NCI-H2196 treated with DMSO at 0.1 percent for 48 hours (cell line): ENCODE results near the gene CPNE7.
A peak's percentile ranks its signal among the peaks of the same experiment; 100 is the strongest.

Experiments used
- DNase-seq: peaks from one replicate; lab custom pipeline; 2025; ENCODE audit not compliant: unreplicated experiment; lab: John Stamatoyannopoulos, UW

CPNE7 gene

GRCh38 chr16:89602273-89602951 lies 26.9 kb downstream of the CPNE7 start:
- no peak for DNase-seq

- DNase-seq: no peak
Observed at GRCh38 chr16:89602952-89603590, 27.5 kb downstream of the CPNE7 start.

DNA sequence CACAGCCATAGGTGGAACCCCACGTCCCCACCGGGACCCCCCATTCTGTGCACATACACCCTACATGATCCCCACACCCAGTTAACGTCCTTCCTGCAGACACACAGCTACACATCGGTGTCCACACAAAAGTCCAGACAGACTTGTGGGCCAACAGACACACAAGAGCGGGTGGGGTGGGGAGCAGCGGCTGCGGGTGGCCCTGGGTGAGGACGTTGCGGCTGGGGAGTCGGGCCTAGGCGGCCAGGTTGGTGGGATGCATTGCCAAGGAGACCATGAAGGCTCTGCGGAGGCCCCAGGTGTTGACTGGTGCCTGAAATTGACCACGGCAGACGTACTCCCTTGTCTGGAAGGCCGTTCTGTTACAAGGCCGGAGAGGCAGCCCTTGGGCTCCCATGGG lies 29.2 kb downstream of the CPNE7 start:
- DNase-seq: no peak

DNA sequence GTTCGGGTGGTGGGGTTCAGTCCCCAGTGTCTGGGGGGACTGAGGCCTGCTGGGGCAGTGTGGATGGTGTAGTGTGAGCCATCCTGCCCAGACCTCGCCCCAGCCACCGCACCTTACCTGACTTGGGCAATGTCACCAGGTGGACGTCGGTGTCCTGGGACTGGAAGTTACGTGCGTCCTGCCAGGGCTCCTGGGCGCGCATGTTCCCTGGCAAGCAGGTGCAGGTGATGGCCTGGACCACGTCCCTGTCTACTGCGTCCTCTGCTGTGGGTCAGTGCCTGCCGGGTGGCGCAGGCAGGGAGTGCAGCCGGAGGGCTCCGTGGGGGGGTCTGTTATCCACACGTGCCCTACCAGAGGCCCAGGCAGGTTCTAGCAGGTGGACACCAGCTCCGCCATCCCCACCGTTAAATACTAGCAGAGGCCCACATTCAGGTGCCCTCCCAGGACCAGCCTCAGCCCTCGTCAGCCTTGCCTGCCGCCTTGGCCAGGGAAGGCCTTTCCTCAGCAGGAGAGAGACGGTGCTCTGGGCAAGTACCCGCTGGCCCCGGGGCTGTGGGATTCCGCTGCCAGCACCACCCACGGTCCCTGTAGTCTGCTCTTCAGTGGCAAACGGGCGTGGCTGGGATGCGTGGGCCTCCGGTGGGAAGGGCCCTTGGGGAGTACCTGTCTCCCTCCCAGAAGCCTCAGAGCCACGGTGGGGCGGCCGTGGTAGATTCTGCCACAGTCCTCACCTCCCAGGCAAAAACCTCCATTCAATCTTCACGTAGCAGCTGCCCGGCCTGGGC lies 29.8 kb downstream of the CPNE7 start:
- DNase-seq: no peak

GRCh38 chr16:89606006-89606405 lies 30.4 kb downstream of the CPNE7 start:
- DNase-seq: peak; percentile 66

GRCh38 chr16:89607453-89607852 lies 31.9 kb downstream of the CPNE7 start:
- no peak for DNase-seq

GRCh38 chr16:89607937-89608740 lies 32.6 kb downstream of the CPNE7 start:
- DNase-seq: no peak

DNA sequence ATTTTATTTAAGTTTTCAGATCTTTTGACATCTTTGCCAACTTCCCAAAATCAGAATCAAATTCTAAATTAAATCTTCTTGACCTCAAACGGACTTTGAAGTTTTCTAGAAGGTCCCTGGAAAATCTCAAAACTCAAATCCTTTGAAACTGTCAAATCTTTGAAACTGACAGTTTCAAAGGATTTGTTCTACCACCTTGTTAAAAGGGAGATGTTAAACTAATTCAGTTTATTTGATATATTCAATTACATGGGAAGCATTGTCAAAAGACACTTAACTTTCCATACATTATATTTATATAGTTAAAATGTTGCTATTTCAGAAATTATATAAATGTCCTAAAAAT lies 34.5 kb downstream of the CPNE7 start:
- no peak for DNase-seq

- no peak for DNase-seq
Observed at GRCh38 chr16:89612415-89613166, 37.0 kb downstream of the CPNE7 start.

DNA sequence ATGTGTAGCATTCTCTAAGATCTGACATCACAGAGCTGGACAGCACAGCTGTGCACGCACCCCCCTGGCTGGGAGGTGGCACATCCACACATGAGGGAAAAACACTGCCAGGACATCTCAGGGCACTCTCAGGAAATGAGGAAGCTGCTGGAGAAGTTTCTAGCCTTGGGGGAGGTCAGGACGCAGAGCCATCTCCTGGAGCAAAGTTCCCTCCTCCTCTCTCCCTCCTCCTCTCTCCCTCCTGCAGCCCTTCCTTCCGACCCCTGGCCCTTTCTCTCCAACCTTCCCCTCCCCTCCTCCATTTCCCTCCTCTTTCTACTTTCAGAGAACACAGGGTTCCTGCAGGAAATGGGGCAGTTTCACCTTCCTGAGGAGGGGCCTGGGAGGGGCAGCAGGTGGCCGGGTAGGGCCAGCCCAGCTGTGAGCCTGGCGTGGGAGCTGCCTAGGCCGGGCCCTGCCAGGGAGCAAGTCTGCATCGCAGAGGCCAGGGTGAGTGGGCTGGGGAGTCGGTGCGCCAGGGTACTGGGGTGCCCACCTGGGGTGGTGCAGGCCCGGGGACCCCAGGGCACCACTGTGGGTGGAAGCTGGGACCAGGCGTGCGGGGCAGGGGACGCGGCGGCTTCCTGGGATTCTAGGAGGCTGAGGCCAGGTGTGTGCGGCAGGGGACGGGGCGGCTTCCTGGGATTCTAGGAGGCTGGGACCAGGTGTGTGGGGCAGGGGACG lies 37.8 kb downstream of the CPNE7 start, which contains the start of gene DPEP1:
Gene DPEP1 (plus strand): TSS at position 412 of the 723 bp plus-strand sequence. CDS start 16,769 bp downstream, outside the sequence.
- no peak for DNase-seq

- no peak for DNase-seq
Observed at GRCh38 chr16:89613954-89614459, 38.4 kb downstream of the CPNE7 start.

GRCh38 chr16:89615176-89615575 lies 39.6 kb downstream of the CPNE7 start:
- DNase-seq: no peak

GRCh38 chr16:89615596-89616090 lies 40.1 kb downstream of the CPNE7 start:
- no peak for DNase-seq

GRCh38 chr16:89616623-89617022 lies 41.1 kb downstream of the CPNE7 start:
- no peak for DNase-seq

- no peak for DNase-seq
Observed at GRCh38 chr16:89617036-89617435, 41.5 kb downstream of the CPNE7 start.

GRCh38 chr16:89618109-89618998 lies 42.8 kb downstream of the CPNE7 start:
- no peak for DNase-seq

DNA sequence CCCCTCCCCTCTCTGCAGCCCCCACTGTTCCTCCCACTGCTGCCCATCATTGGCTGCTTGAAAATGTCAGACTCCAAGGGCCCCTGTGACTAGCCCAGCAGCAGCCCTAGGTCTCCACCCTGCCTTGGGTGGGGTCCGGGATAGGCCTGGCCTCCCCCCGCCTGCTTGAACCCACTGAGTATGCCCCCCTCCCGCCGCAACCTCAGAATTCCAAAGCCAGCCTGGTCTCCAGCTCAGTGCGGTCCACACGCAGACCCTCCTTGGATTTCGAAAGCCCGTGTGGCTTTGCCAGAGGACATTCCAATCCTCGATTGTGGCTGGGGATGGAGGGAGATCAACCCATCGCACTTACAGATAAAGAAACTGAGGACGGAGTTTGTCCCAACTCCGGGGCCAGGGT lies 44.3 kb downstream of the CPNE7 start:
- DNase-seq: no peak

DNA sequence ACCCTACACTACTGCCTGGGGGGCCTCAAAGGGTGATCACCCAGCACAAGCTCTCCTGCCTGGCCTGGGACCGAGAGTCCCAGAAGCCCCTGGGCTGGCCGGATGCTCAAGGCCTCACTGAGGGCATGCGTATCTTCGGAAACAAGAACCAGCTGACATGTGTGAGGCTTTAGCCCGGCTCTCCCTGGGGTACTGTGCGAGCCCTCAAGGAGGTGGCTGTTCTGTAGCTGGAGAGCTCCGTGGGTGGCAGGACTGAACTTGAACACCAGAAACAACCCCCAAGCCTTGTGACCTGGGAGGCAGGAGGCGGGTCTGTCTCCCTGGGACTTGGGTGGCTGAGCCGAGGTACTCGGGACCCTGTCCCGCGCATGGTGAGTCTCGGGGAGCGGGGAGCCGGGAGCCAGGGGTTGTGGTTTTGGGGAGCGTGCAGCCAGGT lies 44.9 kb downstream of the CPNE7 start:
- no peak for DNase-seq
